Tibial nerve (tissue), 4 donors: ENCODE data around the gene GSE1. TPM values are rescaled to one million over a fixed set of nuclear protein-coding genes. Genes with fewer than 3 reads are reported as not detected.

ENCODE experiments used
- DNase-seq, 2 donors: peaks; one replicate each; pipeline ENCODE4 v3.0.0-alpha.2; 2019; ENCODE audit warnings: low spot score in 2 of 2
- H3K27ac ChIP-seq, 4 donors: fragments of 200-600 bp; sonication (generic) in 3 of 4; one replicate each; pipeline ENCODE4 v1.5.1; 2017 to 2019; ENCODE audit warnings: mild to moderate bottlenecking in 1 of 4
- H3K27me3 ChIP-seq, 2 donors: fragments of 200-600 bp; sonication (generic) in 1 of 2; one replicate each; pipeline versions ENCODE4 v1.5.1 to v1.6.0; 2017 to 2019
- H3K36me3 ChIP-seq, 3 donors: fragments of 200-600 bp; sonication (generic); one replicate each; pipeline ENCODE4 v1.5.1; 2018 to 2019
- H3K4me1 ChIP-seq, 4 donors: fragments of 200-600 bp; sonication (generic) in 3 of 4; one replicate each; pipeline ENCODE4 v1.5.1; 2017 to 2019
- H3K4me3 ChIP-seq, 4 donors: fragments of 200-600 bp; sonication (generic) in 3 of 4; one replicate each; pipeline ENCODE4 v1.5.1; 2017 to 2019; ENCODE audit warnings: mild to moderate bottlenecking in 1 of 4, moderate library complexity in 1 of 4
- H3K9me3 ChIP-seq, 4 donors: fragments of 200-600 bp; sonication (generic) in 3 of 4; one replicate each; pipeline ENCODE4 v1.5.1; 2017 to 2019
- CTCF ChIP-seq, 5 experiments: fragments of 200-600 bp in 3 of 5; fragments of 450-650 bp in 2 of 5; sonication (generic) in 3 of 5; IDR thresholded peaks; one replicate each; pipeline ENCODE4 v1.5.1; 2016 to 2019; ENCODE audit warnings: antibody characterized with exemption in 5 of 5, mild to moderate bottlenecking in 3 of 5, moderate library complexity in 2 of 5
- EP300 ChIP-seq, 2 donors: sonication (generic); formaldehyde crosslinking; IDR thresholded peaks; one replicate each; pipeline ENCODE4 v1.6.1; 2017; ENCODE audit warnings: antibody characterized with exemption in 2 of 2, mild to moderate bottlenecking in 1 of 2
- POLR2A ChIP-seq, 2 donors: fragments of 450-650 bp; IDR thresholded peaks; one replicate each; pipeline ENCODE4 v1.6.1; 2017; ENCODE audit warnings: antibody characterized with exemption in 2 of 2, mild to moderate bottlenecking in 2 of 2, moderate library complexity in 2 of 2
- WGBS, 2 donors: methylation state at CpG; one replicate each; pipeline ENCODE4 v1.1.5; 2018; 5-methylcytosine and 5-hydroxymethylcytosine counted together
- total RNA-seq, 4 donors: library from RNA; depleted of rRNA; stranded (reverse); fragments of >200 nt; gene quantifications; one replicate each; pipeline ENCODE4 v1.1.0, GENCODE V29; 2016

Gene GSE1
- total RNA-seq, 4 donors from 2014 or later, result 65.1 to 147 (median 83.5) TPM

GRCh38 chr16:85629326-85629725, 16.2 kb downstream of the GSE1 start:
- H3K9me3 ChIP-seq, result peaks cover 0 to 8% (median 0%) of the 10 kb centered on the region in 4 donors
- H3K27me3 ChIP-seq, result no peaks in the 10 kb centered on the region
- WGBS, 2 donors, result 95 to 99% methylated on average over 7 to 10 of the region's 10 CpGs
- no peak overlapping the region for H3K27ac ChIP-seq
- TF ChIP-seq POLR2A (IDR thresholded peaks at IDR 0.05), result no peak
- no peak for TF ChIP-seq EP300 (IDR thresholded peaks at IDR 0.05)
- TF ChIP-seq CTCF (IDR thresholded peaks at IDR 0.05), result no peak
- no peak overlapping the region for H3K4me3 ChIP-seq
- H3K4me1 ChIP-seq, result peaks cover 0 to 20% (median 4%) of the 10 kb centered on the region in 4 donors
- H3K36me3 ChIP-seq, result peaks cover 0 to 32% (median 0%) of the 10 kb centered on the region in 3 donors
- DNase-seq, result no peak

- 95 to 98% methylated on average over 4 to 5 of the region's 5 CpGs for WGBS, 2 donors
- Histone ChIP-seq H3K27me3 (no peaks in the 10 kb centered on the region), H3K27ac (no peak overlapping the region), H3K4me1 (peaks cover 0 to 19% (median 4%) of the 10 kb centered on the region in 4 donors), H3K36me3 (peaks cover 0 to 33% (median 0%) of the 10 kb centered on the region in 3 donors), H3K4me3 (no peak overlapping the region), H3K9me3 (peaks cover 0 to 8% (median 0%) of the 10 kb centered on the region in 4 donors)
- TF ChIP-seq POLR2A (IDR thresholded peaks at IDR 0.05) (no peak), CTCF (IDR thresholded peaks at IDR 0.05) (no peak), EP300 (IDR thresholded peaks at IDR 0.05) (no peak)
- no peak for DNase-seq
These were observed 16.7 kb downstream of the GSE1 start for GRCh38 chr16:85629853-85630252.

- TF ChIP-seq POLR2A (IDR thresholded peaks at IDR 0.05), result no peak
- H3K27ac ChIP-seq, result no peak overlapping the region
- no peak for DNase-seq
- no peaks in the 10 kb centered on the region for H3K27me3 ChIP-seq
- no peak overlapping the region for H3K4me3 ChIP-seq
- peaks cover 0 to 34% (median 0%) of the 10 kb centered on the region in 3 donors for H3K36me3 ChIP-seq
- peaks cover 0 to 8% (median 0%) of the 10 kb centered on the region in 4 donors for H3K9me3 ChIP-seq
- WGBS, 2 donors, result 92 to 98% methylated on average over 6 to 10 of the region's 11 CpGs
- peaks cover 0 to 6% (median 2%) of the 10 kb centered on the region in 4 donors for H3K4me1 ChIP-seq
These were observed 18.1 kb downstream of the GSE1 start for GRCh38 chr16:85631230-85631629.

- Histone ChIP-seq H3K4me3 (no peak overlapping the region), H3K36me3 (peaks cover 0 to 34% (median 0%) of the 10 kb centered on the region in 3 donors), H3K27ac (no peak overlapping the region), H3K27me3 (no peaks in the 10 kb centered on the region), H3K9me3 (peaks cover 0 to 8% (median 0%) of the 10 kb centered on the region in 4 donors), H3K4me1 (no peaks in the 10 kb centered on the region)
- DNase-seq, result no peak
- 88 to 93% methylated on average over 13 to 27 of the region's 27 CpGs for WGBS, 2 donors
- TF ChIP-seq CTCF (IDR thresholded peaks at IDR 0.05), result no peak
- TF ChIP-seq POLR2A (IDR thresholded peaks at IDR 0.05), result no peak
- no peak for TF ChIP-seq EP300 (IDR thresholded peaks at IDR 0.05)
These were observed 18.8 kb downstream of the GSE1 start for GRCh38 chr16:85631802-85632393.

GRCh38 chr16:85632709-85633437, 19.8 kb downstream of the GSE1 start:
- WGBS, 2 donors, result 82 to 89% methylated on average over 19 to 33 of the region's 35 CpGs
- DNase-seq, result no peak
- TF ChIP-seq CTCF (IDR thresholded peaks at IDR 0.05), result no peak
- no peak for TF ChIP-seq POLR2A (IDR thresholded peaks at IDR 0.05)
- no peak for TF ChIP-seq EP300 (IDR thresholded peaks at IDR 0.05)

More at GRCh38 chr16:85632709-85633437, 19.8 kb downstream of the GSE1 start:
- Histone ChIP-seq H3K27ac (no peak overlapping the region), H3K9me3 (peaks cover 0 to 8% (median 0%) of the 10 kb centered on the region in 4 donors), H3K36me3 (peaks cover 0 to 39% (median 0%) of the 10 kb centered on the region in 3 donors), H3K27me3 (no peaks in the 10 kb centered on the region), H3K4me3 (no peak overlapping the region), H3K4me1 (peaks cover 0 to under 1% (median 0%) of the 10 kb centered on the region in 4 donors)
